Glomerular endothelial cell (primary cell): ENCODE results near the gene PPP6R2. TPM values are rescaled to one million over a fixed set of nuclear protein-coding genes. Genes with fewer than 3 reads are reported as not detected.

Experiments
- DNase-seq: peaks from one replicate; pipeline ENCODE4 v3.0.0-alpha.2; 2011; ENCODE audit warnings: low read depth, low spot score; ENCODE audit errors: extremely low read depth
- total RNA-seq: library from RNA; depleted of rRNA; stranded (reverse); fragments of >200 nt; gene quantifications from 2 replicates; pipeline ENCODE4 v1.2.3, GENCODE V29; 2015

Gene PPP6R2
- total RNA-seq: 46.5 and 67.4 TPM in 2 replicates

- no peak for DNase-seq
These were observed at the start of gene PPP6R2 for GRCh38 chr22:50342651-50343540. TSS of gene PPP6R2 (plus strand) at chr22:50343327. CDS start at chr22:50393909, 50,582 bp downstream.

- no peak for DNase-seq
These were observed 49.4 kb upstream of the PPP6R2 start for GRCh38 chr22:50293441-50294318.

GRCh38 chr22:50294319-50294656 lies 48.8 kb upstream of the PPP6R2 start:
- no peak for DNase-seq

- no peak for DNase-seq
These were observed 46.3 kb upstream of the PPP6R2 start for GRCh38 chr22:50296658-50297490.

- no peak for DNase-seq
These were observed 45.4 kb upstream of the PPP6R2 start for GRCh38 chr22:50297510-50298265.

- DNase-seq: no peak
These were observed 44.9 kb upstream of the PPP6R2 start for GRCh38 chr22:50298266-50298637.

GRCh38 chr22:50298937-50299784 lies 44.0 kb upstream of the PPP6R2 start:
- no peak for DNase-seq

- no peak for DNase-seq
These were observed 43.1 kb upstream of the PPP6R2 start for GRCh38 chr22:50299785-50300619.

GRCh38 chr22:50300620-50301257 lies 42.4 kb upstream of the PPP6R2 start:
- DNase-seq: no peak

- no peak for DNase-seq
These were observed 41.5 kb upstream of the PPP6R2 start for GRCh38 chr22:50301581-50301991.

- DNase-seq: no peak
These were observed 41.0 kb upstream of the PPP6R2 start for GRCh38 chr22:50302041-50302541.

GRCh38 chr22:50302564-50302963 lies 40.6 kb upstream of the PPP6R2 start:
- DNase-seq: no peak

GRCh38 chr22:50303515-50303847 lies 39.6 kb upstream of the PPP6R2 start:
- no peak for DNase-seq

- DNase-seq: no peak
These were observed 39.1 kb upstream of the PPP6R2 start for GRCh38 chr22:50303848-50304527.

GRCh38 chr22:50304528-50305392 lies 38.4 kb upstream of the PPP6R2 start:
- no peak for DNase-seq

- no peak for DNase-seq
These were observed 37.7 kb upstream of the PPP6R2 start for GRCh38 chr22:50305393-50305922.
